SW480 (cell line): ENCODE results near the gene TMEM213.
A peak's percentile ranks its signal among the peaks of the same experiment; 100 is the strongest.

ENCODE experiments used
- DNase-seq: peaks from one replicate; pipeline ENCODE4 v3.0.0-alpha.2; 2016; ENCODE audit warnings: low spot score

Gene TMEM213

DNA sequence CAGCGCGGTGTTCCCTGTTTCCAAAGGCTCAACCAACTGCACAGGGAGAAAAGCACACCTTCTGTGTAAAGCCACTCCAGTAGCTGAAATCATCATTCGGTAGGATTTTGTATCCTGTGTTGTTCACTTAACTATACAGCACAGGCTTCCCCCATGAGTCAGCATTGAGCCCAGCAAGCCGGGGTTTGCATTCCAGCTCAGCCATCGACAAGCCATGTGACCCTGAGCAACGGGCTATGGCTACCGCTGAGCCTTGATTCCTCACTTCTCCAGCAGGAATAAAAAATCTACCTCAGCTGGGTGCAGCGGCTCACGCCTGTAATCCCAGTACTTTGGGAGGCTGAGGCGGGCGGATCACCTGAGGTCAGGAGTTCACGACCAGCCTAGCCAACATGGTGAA lies 44.3 kb downstream of the TMEM213 start:
- no peak for DNase-seq

DNA sequence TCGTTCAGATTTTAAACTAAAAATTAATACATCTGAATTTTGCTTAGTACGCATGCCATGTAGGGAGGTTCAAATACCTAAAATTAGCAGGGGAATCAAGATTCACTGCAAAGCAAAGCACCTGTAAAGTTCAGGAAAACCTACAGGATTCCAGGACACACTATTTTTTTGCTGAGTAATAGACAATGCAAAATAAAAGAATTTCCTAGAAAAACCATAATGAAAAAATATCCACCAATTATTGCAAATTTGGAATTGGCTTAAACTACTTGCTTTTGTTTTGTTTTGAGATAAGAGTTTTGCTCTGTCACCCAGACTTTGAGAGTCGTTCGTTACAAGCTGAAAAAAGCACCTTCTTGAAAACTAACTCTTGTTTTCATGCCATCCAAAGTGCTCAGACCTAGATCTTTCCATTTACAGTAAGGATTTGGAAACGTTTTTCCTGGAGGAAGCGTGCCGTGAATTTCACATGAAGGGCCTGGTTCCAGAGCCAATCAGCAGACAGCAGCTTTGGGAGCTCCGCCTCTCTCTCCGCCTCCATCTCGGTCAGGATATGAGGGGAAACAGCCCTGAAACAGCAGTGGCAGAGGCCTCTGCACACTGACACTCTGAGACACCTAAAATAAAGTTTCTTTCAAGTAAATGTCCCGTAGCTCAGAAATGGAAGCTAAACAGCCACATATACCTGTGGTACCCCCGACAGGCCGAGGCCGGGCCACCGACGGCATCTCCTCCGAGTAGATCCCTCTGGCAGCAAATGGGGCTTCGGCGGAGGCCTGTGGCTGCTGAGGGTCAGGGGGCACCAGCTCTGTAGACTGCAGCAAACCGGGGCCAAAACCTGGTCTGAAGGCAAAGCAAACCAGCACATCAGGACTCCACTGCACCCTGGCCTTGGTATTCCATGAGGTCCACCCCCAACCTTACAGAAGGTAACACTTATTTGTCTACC lies 46.1 kb downstream of the TMEM213 start:
- no peak for DNase-seq

DNA sequence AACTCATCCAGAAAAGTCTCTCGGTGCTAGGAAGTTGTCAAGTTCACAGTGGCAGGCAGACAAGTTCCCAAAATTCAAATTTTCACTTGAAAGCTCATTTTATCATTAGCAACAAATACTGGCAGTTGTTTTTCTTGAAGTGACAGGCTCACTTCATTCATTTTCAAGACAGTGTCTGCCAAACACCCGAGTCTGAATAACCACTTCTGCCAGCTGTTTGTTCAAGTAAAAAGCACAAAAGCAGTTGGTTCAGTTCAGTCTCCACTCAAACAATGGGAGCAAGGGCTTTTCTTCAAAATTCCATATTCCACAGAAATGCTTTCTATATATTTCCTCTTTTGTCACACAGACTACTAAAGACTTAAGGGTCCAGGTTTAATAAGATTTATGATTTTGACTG lies 47.9 kb downstream of the TMEM213 start:
- no peak for DNase-seq

GRCh38 chr7:138848056-138848980 lies 50.5 kb downstream of the TMEM213 start:
- DNase-seq = no peak

GRCh38 chr7:138849701-138850100 lies 51.9 kb downstream of the TMEM213 start:
- no peak for DNase-seq

DNA sequence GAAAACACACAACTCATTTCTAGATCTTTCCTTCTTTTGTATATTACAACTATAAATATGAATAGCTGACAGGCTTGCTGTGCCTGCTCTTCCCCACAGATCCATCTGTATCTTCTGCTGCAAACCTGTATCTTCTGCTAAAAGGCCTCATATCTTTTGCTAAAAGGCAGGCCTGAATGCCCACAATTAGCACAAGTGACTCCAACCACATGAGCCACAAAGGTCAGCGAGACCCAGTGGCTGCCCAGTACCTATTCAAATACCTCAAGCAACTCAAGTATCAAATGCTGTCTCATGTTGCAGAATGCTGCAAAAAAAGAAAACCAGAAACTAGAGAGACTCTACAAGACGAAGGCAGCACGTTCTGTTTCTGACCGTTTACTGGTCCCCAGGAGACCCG lies 54.7 kb downstream of the TMEM213 start:
- DNase-seq = no peak

GRCh38 chr7:138853448-138853847 lies 55.7 kb downstream of the TMEM213 start:
- no peak for DNase-seq

DNA sequence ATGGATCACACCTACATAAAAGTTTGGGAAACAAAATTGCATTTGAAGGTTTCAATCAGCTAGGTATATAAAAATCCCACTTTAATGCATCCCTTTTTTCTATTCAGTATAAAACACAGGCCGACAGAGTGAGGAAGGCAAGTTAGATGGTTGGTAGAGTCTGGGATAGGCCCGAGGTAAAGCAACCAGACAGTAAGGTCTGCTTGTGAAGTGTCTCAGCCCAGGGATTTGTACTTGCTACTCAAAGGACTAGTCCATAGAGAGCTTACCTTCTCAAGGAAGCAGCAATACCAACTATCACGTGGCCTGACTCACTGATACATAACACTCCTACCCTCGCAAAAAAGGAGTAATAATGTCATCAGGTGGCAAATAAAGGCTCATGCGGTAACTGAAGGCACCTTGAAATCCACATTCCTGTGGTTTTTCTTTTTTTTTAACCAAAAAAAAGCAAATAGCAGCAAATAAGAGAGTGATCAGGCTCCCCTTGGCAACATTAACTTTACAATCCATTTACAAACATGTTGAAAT lies 56.4 kb downstream of the TMEM213 start:
- no peak for DNase-seq

DNA sequence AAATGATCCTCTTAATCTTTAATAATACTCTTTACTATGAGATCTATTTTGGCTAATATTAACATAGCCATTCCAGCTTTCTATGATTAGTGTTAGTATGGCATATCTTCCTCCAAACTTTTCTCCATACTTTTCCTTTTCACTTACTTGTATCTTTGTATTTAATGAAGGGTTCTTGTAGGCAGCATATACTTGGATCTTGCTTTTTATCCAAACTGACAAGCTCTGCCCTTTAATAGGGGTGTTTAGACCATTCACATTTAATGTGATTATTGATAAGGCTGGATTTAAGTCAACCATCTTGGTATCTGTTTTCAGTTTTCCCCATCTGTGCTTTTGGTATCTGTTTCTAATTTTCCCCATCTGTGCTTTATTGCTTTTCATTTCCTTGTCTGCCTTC lies 59.9 kb downstream of the TMEM213 start:
- DNase-seq = no peak

DNA sequence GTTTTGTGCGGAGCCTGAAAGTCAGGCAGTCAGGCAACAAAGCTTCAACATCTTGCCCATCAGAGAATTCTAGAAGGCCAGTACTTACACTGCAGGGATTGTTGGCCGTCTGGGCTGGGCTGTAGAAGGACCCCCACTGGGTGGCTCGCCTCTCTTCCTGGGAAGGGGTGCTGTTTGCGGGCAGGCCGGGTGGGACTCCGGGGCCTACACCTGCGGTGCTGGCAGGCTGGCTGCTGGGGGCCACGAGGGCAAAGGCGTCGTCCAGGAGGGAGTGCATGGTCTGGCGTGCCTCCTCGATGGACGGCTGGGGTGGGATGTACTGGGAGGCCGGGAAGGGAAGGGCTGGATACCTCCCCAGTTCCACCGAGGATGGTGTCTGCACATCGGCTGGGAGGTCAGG lies 63.3 kb downstream of the TMEM213 start:
- no peak for DNase-seq

GRCh38 chr7:138863931-138864330 lies 66.1 kb downstream of the TMEM213 start:
- DNase-seq = no peak

GRCh38 chr7:138864667-138865066 lies 66.9 kb downstream of the TMEM213 start:
- DNase-seq = no peak

DNA sequence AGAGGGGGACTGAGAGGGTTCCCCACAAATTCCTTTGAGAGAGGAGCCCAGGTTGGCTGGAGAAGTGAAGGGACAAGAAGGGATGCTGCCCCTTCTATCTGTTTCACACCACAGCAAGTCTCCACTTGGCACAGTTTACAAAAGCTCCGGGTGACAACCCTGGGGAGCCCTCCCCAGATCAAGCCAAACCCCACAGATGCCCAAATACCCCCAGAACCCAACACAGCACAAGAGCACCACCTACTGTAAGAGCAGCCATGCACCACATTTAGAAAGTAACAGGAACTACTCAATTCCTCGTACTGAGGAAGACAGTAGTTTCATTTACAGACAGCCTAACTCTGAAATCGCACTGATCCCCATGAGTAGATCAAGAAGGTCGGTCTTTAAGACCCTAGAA lies 68.0 kb downstream of the TMEM213 start:
- DNase-seq = peak; percentile 26

DNA sequence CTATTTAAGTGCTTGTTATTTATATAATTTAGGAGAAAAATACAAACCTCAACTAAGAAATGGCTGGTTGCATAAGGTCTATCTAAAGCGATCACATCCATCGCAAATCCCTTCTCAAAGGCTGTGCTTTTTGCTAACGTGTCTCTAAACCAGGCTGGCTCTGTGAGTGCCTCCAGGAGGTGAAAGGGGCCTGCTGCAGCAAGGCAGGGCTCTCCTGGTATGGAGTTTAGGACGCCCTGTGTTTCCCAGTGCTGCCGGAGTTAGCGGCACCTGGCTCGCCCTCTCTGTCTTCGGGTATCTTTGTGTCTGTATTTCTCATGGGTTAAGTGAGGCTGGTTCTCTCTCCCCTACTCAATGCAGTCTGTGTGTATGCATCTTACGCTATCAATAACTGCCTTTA lies 68.6 kb downstream of the TMEM213 start:
- DNase-seq = no peak

DNA sequence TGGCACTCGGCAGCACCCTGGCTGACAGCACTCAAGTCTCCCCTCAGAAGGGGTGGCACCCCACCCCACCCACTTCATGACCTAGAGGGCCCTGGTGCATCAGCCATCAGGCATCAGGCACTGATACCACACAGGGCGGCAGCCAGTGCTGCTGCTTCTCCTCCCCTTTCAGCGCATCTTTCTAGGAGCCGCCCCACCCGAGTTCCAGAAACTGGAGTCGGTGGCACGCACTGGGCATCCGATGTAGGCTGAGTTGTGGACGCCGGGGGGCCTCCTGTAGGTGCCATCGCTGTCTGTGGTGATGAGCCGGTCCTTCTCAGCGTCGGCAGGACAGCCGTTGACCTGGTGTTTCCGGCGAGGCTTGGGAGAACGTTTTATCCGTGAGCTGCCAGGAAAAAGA lies 70.0 kb downstream of the TMEM213 start:
- no peak for DNase-seq

DNA sequence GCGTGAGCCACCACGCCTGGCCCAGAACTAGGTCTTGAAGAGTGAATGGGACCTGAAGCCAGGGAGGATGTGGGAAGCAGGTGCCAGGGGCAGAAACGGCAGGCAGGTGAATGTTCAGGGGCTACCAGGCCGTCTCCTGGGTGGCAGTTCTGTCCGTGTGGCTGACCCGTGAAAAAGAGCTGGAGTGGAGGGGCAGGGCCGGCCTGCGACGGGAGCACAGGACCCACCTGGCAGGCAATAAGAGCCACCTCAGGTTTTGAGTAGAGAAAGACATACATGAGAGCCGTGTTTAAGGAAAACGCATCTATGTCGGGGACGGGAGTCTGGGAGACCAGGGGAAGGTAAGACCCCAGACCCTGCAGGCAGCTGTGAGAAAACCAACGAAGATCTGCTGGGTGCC lies 70.9 kb downstream of the TMEM213 start:
- DNase-seq = no peak

GRCh38 chr7:138869353-138869752 lies 71.6 kb downstream of the TMEM213 start:
- DNase-seq = no peak

DNA sequence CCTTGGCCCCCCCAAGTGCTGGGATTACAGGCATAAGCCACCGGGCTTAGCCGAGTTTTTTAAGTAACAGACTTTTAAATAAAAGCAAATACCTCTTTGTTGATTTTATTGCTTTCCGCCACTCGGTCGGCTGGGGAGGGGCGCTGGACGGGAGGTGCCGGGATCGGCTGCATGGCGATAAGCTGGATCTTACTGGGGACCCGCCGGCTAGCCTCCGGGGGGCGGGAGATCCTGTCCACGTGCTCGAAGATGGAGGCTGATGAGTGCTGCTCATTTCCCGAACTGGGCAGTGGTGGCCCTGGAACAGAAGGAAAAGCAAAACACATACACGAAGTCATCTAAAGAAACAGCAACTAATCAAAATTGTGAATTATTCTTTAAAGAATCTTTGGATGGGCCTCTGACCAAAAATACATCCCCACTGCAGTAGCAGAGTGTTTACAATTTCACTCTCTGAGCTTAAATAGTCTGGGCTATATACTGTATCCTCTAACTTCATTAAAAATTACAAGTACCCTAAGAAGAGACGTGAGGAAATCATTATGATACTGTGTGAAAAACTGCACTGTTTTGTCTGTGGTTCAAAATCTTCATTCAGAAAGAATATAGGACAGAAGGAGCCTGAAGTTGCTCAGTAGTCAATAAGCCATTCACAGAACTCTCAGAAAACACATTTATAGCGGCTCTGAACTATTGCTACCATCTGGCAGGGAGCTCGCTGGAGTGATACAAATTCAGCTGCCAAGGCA lies 73.4 kb downstream of the TMEM213 start:
- DNase-seq = no peak

- no peak for DNase-seq
These were observed 74.0 kb downstream of the TMEM213 start for GRCh38 chr7:138871814-138872090.

GRCh38 chr7:138872576-138872975 lies 74.8 kb downstream of the TMEM213 start:
- peak; percentile 71 for DNase-seq

GRCh38 chr7:138873220-138873892 lies 75.6 kb downstream of the TMEM213 start:
- no peak for DNase-seq

DNA sequence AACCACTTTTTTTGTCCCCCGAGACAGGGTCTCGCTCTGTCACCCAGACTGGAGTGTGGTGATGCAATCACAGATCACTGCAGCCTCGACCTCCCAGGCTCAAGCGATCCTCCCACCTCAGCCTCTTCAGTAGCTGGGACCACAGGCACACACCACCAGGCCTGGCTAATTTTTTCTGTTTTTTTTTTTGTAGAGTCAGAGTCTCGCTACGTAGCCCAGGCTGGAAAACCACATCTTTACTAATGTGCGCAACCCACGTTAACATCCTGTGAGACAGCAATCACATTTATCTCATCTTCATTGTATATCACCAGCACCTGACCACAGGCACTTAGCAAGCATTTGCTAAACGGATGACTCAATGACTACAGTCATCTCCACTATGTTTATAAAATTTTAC lies 78.0 kb downstream of the TMEM213 start:
- DNase-seq = peak; percentile 86
